ENCODE data around the gene IFNB1.

The IFNB1 gene

GRCh38 chr9:21060919-21061561, 16.7 kb downstream of the IFNB1 start:
- DNase-seq = peak; percentile 65

- no peak for DNase-seq
Measured at GRCh38 chr9:21056931-21057330, 20.8 kb downstream of the IFNB1 start.

GRCh38 chr9:21053851-21054250, 23.9 kb downstream of the IFNB1 start:
- DNase-seq = peak; percentile 5

- peak; percentile 89 for DNase-seq
Measured at GRCh38 chr9:21047281-21047691, 30.5 kb downstream of the IFNB1 start.

- DNase-seq = no peak
Measured at GRCh38 chr9:21043841-21044240, 33.9 kb downstream of the IFNB1 start.

- DNase-seq = no peak
Measured at GRCh38 chr9:21042466-21042865, 35.3 kb downstream of the IFNB1 start.

GRCh38 chr9:21039302-21039701, 38.4 kb downstream of the IFNB1 start:
- peak; percentile 27 for DNase-seq

GRCh38 chr9:21037278-21037677, 40.5 kb downstream of the IFNB1 start:
- no peak for DNase-seq

GRCh38 chr9:21031808-21032183, 45.9 kb downstream of the IFNB1 start:
- DNase-seq = no peak

GRCh38 chr9:21031091-21031807, 46.5 kb downstream of the IFNB1 start, which contains the start of gene HACD4:
TSS of gene HACD4 (minus strand) at chr9:21031640. CDS start at chr9:21031590, 50 bp downstream.
- peak; percentile 67 for DNase-seq

- peak; percentile 75 for DNase-seq
Measured at GRCh38 chr9:21030389-21031035, 47.2 kb downstream of the IFNB1 start.

- DNase-seq = no peak
Measured at GRCh38 chr9:21029661-21030060, 48.1 kb downstream of the IFNB1 start.

GRCh38 chr9:21028466-21028865, 49.3 kb downstream of the IFNB1 start:
- DNase-seq = peak; percentile 0

GRCh38 chr9:21027295-21027694, 50.4 kb downstream of the IFNB1 start:
- no peak for DNase-seq

All from OCI-M1 (cell line).